ENCODE measurements around the gene GRID1.

GRCh38 chr10:86250399-86250798 is 116.2 kb downstream of the GRID1 start:
- TF ChIP-seq, protein P1, sequence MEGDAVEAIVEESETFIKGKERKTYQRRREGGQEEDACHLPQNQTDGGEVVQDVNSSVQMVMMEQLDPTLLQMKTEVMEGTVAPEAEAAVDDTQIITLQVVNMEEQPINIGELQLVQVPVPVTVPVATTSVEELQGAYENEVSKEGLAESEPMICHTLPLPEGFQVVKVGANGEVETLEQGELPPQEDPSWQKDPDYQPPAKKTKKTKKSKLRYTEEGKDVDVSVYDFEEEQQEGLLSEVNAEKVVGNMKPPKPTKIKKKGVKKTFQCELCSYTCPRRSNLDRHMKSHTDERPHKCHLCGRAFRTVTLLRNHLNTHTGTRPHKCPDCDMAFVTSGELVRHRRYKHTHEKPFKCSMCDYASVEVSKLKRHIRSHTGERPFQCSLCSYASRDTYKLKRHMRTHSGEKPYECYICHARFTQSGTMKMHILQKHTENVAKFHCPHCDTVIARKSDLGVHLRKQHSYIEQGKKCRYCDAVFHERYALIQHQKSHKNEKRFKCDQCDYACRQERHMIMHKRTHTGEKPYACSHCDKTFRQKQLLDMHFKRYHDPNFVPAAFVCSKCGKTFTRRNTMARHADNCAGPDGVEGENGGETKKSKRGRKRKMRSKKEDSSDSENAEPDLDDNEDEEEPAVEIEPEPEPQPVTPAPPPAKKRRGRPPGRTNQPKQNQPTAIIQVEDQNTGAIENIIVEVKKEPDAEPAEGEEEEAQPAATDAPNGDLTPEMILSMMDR (IDR thresholded peaks at IDR 0.05): no peak
- no peak for TF ChIP-seq ZFX (IDR thresholded peaks at IDR 0.05; ENCODE audit: borderline replicate concordance)

Measured in 22Rv1 (cell line).